Measurements from ENCODE around the gene FRMD7. TPM values are rescaled to one million over a fixed set of nuclear protein-coding genes. Genes with fewer than 3 reads are reported as not detected.
"Not testable (repeated sequence)": the region's sequence is repeated elsewhere in the genome, so short reads cannot be mapped to it uniquely, and the experiment has no call there.

The FRMD7 gene, protein sequence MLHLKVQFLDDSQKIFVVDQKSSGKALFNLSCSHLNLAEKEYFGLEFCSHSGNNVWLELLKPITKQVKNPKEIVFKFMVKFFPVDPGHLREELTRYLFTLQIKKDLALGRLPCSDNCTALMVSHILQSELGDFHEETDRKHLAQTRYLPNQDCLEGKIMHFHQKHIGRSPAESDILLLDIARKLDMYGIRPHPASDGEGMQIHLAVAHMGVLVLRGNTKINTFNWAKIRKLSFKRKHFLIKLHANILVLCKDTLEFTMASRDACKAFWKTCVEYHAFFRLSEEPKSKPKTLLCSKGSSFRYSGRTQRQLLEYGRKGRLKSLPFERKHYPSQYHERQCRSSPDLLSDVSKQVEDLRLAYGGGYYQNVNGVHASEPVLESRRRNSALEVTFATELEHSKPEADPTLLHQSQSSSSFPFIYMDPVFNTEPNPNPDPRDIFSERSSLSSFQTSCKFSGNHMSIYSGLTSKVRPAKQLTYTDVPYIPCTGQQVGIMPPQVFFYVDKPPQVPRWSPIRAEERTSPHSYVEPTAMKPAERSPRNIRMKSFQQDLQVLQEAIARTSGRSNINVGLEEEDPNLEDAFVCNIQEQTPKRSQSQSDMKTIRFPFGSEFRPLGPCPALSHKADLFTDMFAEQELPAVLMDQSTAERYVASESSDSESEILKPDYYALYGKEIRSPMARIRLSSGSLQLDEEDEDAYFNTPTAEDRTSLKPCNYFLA
- polyA plus RNA-seq: not detected
- long read RNA-seq, donor 1: 0 reads
- long read RNA-seq, donor 2: 0 reads
- long read RNA-seq, donor 3: 0 reads
- long read RNA-seq, donor 4: 0 reads
- long read RNA-seq, donor 5: 0 reads
- long read RNA-seq, donor 6: 0 reads
- long read RNA-seq, donor 7: 0 reads
- long read RNA-seq, donor 8: 0 reads
- long read RNA-seq, donor 9: 0 reads
- long read RNA-seq, donor 10: 0 reads

DNA sequence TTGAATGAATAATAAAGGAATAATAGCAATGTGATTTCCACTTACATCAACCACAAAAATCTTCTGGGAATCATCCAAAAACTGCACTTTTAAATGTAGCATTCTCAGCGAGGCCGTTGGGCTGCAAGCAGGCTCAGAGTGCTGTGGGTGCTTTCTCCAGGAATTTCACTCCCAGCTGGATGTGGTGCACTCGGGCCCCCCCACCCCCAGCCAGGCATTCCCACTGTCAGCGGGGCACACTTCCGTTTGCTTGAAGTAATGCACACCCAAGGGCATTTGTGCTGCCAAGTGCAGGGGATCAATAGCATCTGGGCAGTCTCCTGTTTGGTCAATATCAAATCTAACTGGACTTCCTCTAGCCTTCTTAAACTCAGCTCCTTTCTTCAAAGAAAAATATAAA, at the start of gene FRMD7:
FRMD7 (minus strand) TSS at position 278 of the 400 bp plus-strand sequence; CDS start at position 102, 176 bp downstream.
- FAIRE-seq (no peak), DNase-seq (no peak)
- Histone ChIP-seq H3K9me3 (ENCODE audit: control insufficient read depth in 2 of 2, insufficient read depth in 1 of 2, low read depth in 1 of 2, low read length in 1 of 2) (no peaks in the 10 kb centered on the region), H3K27ac (ENCODE audit: low read depth in 1 of 3, low read length in 2 of 3) (no peak within 1 kb of the TSS), H3K4me1 (ENCODE audit: control insufficient read depth in 3 of 3, insufficient read depth in 2 of 3, low read depth in 1 of 3, low read length in 2 of 3) (no peaks in the 10 kb centered on the region), H3K27me3 (ENCODE audit: control insufficient read depth in 3 of 3, insufficient read depth in 3 of 3, low read length in 3 of 3) (no peaks in the 10 kb centered on the region), H3K36me3 (ENCODE audit: control insufficient read depth in 3 of 3, insufficient read depth in 2 of 3, low read depth in 1 of 3, low read length in 3 of 3) (no peaks in the 10 kb centered on the region), H3K4me3 (ENCODE audit: low read depth in 1 of 3, low read length in 3 of 3) (no peak within 1 kb of the TSS)
- WGBS, 3 donors: 30 to 40% (median 31%) methylated on average over 5 of the region's 5 CpGs

DNA sequence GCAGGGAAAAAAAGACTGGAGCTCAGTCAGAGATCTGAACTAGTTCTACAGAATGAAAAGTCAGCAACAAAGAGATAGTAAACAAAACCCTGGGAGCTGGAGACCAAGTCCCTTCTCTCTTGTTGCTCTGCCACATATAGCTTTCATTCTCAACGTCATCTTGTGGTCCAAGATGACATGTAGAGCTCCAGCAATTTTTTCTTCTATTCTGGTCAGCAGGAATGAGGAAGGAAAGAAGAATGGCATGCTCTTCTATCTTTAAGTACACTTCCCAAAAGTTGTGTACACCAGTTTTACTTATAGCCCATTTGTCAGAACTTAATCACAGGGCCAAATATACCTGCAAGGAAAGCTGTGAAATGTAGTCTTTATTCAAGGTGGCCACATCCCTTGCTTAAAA, 45.8 kb upstream of the FRMD7 start:
- no peak for FAIRE-seq
- no peaks in the 10 kb centered on the region for H3K36me3 ChIP-seq (ENCODE audit: control insufficient read depth in 3 of 3, insufficient read depth in 2 of 3, low read depth in 1 of 3, low read length in 3 of 3)
- 50 to 61% (median 55%) methylated on average over 1 of the region's 1 CpG for WGBS, 3 donors

GRCh38 chrX:132171881-132172280, 44.1 kb upstream of the FRMD7 start:
- WGBS, 3 donors: 80 to 86% (median 84%) methylated on average over 3 of the region's 3 CpGs
- no peaks in the 10 kb centered on the region for H3K4me1 ChIP-seq (ENCODE audit: control insufficient read depth in 3 of 3, insufficient read depth in 2 of 3, low read depth in 1 of 3, low read length in 2 of 3)

More for the DNA sequence above, 45.8 kb upstream of the FRMD7 start:
- Histone ChIP-seq H3K4me3 (ENCODE audit: low read depth in 1 of 3, low read length in 3 of 3) (no peak overlapping the region), H3K4me1 (ENCODE audit: control insufficient read depth in 3 of 3, insufficient read depth in 2 of 3, low read depth in 1 of 3, low read length in 2 of 3) (no peaks in the 10 kb centered on the region), H3K9me3 (ENCODE audit: control insufficient read depth in 2 of 2, insufficient read depth in 1 of 2, low read depth in 1 of 2, low read length in 1 of 2) (no peaks in the 10 kb centered on the region), H3K27me3 (ENCODE audit: control insufficient read depth in 3 of 3, insufficient read depth in 3 of 3, low read length in 3 of 3) (no peaks in the 10 kb centered on the region), H3K27ac (ENCODE audit: low read depth in 1 of 3, low read length in 2 of 3) (no peak overlapping the region)
- DNase-seq: no peak

DNA sequence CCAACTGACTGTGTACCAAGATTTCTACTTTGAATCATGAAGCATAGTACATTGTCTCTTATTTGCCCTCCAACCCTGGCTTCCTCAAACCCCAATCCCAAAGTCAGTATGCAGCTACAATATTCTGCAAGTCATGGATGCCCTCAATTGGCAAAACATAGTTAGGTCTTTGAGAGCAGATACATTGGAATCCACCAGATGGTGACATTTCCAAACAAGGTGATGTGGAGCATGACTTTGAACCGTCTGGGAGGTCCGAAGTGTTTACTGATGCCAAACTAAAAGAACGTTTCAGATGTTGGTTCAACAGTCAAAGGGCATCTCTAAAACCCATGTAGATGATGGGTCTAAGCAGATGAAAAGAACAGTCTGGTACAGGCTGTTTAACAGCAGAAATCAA, 43.7 kb upstream of the FRMD7 start:
- H3K4me3 ChIP-seq (ENCODE audit: low read depth in 1 of 3, low read length in 3 of 3): no peak overlapping the region
- FAIRE-seq (no peak), DNase-seq (peak; percentile 1 to 9)

More at GRCh38 chrX:132171881-132172280, 44.1 kb upstream of the FRMD7 start:
- no peak for DNase-seq
- FAIRE-seq: no peak
- no peak overlapping the region for H3K4me3 ChIP-seq (ENCODE audit: low read depth in 1 of 3, low read length in 3 of 3)
- H3K9me3 ChIP-seq (ENCODE audit: control insufficient read depth in 2 of 2, insufficient read depth in 1 of 2, low read depth in 1 of 2, low read length in 1 of 2): no peaks in the 10 kb centered on the region
- no peaks in the 10 kb centered on the region for H3K27me3 ChIP-seq (ENCODE audit: control insufficient read depth in 3 of 3, insufficient read depth in 3 of 3, low read length in 3 of 3)
- H3K27ac ChIP-seq (ENCODE audit: low read depth in 1 of 3, low read length in 2 of 3): no peak overlapping the region
- no peaks in the 10 kb centered on the region for H3K36me3 ChIP-seq (ENCODE audit: control insufficient read depth in 3 of 3, insufficient read depth in 2 of 3, low read depth in 1 of 3, low read length in 3 of 3)

GRCh38 chrX:132169554-132169953, 41.7 kb upstream of the FRMD7 start:
- Histone ChIP-seq H3K27me3 (ENCODE audit: control insufficient read depth in 3 of 3, insufficient read depth in 3 of 3, low read length in 3 of 3) (no peaks in the 10 kb centered on the region), H3K9me3 (ENCODE audit: control insufficient read depth in 2 of 2, insufficient read depth in 1 of 2, low read depth in 1 of 2, low read length in 1 of 2) (no peaks in the 10 kb centered on the region), H3K36me3 (ENCODE audit: control insufficient read depth in 3 of 3, insufficient read depth in 2 of 3, low read depth in 1 of 3, low read length in 3 of 3) (no peaks in the 10 kb centered on the region), H3K27ac (ENCODE audit: low read depth in 1 of 3, low read length in 2 of 3) (no peak overlapping the region), H3K4me3 (ENCODE audit: low read depth in 1 of 3, low read length in 3 of 3) (no peak overlapping the region), H3K4me1 (ENCODE audit: control insufficient read depth in 3 of 3, insufficient read depth in 2 of 3, low read depth in 1 of 3, low read length in 2 of 3) (no peaks in the 10 kb centered on the region)
- DNase-seq (no peak), FAIRE-seq (no peak)
- WGBS, 3 donors: 46 to 63% (median 51%) methylated on average over 3 of the region's 3 CpGs

More for the DNA sequence above, 43.7 kb upstream of the FRMD7 start:
- no peaks in the 10 kb centered on the region for H3K9me3 ChIP-seq (ENCODE audit: control insufficient read depth in 2 of 2, insufficient read depth in 1 of 2, low read depth in 1 of 2, low read length in 1 of 2)
- no peak overlapping the region for H3K27ac ChIP-seq (ENCODE audit: low read depth in 1 of 3, low read length in 2 of 3)
- no peaks in the 10 kb centered on the region for H3K4me1 ChIP-seq (ENCODE audit: control insufficient read depth in 3 of 3, insufficient read depth in 2 of 3, low read depth in 1 of 3, low read length in 2 of 3)
- H3K36me3 ChIP-seq (ENCODE audit: control insufficient read depth in 3 of 3, insufficient read depth in 2 of 3, low read depth in 1 of 3, low read length in 3 of 3): no peaks in the 10 kb centered on the region
- no peaks in the 10 kb centered on the region for H3K27me3 ChIP-seq (ENCODE audit: control insufficient read depth in 3 of 3, insufficient read depth in 3 of 3, low read length in 3 of 3)
- WGBS, 3 donors: 28 to 56% (median 47%) methylated on average over 3 of the region's 3 CpGs

- no peak for FAIRE-seq
- no peaks in the 10 kb centered on the region for H3K36me3 ChIP-seq (ENCODE audit: control insufficient read depth in 3 of 3, insufficient read depth in 2 of 3, low read depth in 1 of 3, low read length in 3 of 3)
- no peak overlapping the region for H3K27ac ChIP-seq (ENCODE audit: low read depth in 1 of 3, low read length in 2 of 3)
- H3K4me3 ChIP-seq (ENCODE audit: low read depth in 1 of 3, low read length in 3 of 3): no peak overlapping the region
- no peaks in the 10 kb centered on the region for H3K9me3 ChIP-seq (ENCODE audit: control insufficient read depth in 2 of 2, insufficient read depth in 1 of 2, low read depth in 1 of 2, low read length in 1 of 2)
- H3K4me1 ChIP-seq (ENCODE audit: control insufficient read depth in 3 of 3, insufficient read depth in 2 of 3, low read depth in 1 of 3, low read length in 2 of 3): no peaks in the 10 kb centered on the region
- H3K27me3 ChIP-seq (ENCODE audit: control insufficient read depth in 3 of 3, insufficient read depth in 3 of 3, low read length in 3 of 3): no peaks in the 10 kb centered on the region
- DNase-seq: no peak
These were observed 37.8 kb upstream of the FRMD7 start for GRCh38 chrX:132165651-132166050.

- Histone ChIP-seq H3K27me3 (ENCODE audit: control insufficient read depth in 3 of 3, insufficient read depth in 3 of 3, low read length in 3 of 3) (no peaks in the 10 kb centered on the region), H3K4me3 (ENCODE audit: low read depth in 1 of 3, low read length in 3 of 3) (no peak overlapping the region), H3K4me1 (ENCODE audit: control insufficient read depth in 3 of 3, insufficient read depth in 2 of 3, low read depth in 1 of 3, low read length in 2 of 3) (no peaks in the 10 kb centered on the region), H3K36me3 (ENCODE audit: control insufficient read depth in 3 of 3, insufficient read depth in 2 of 3, low read depth in 1 of 3, low read length in 3 of 3) (no peaks in the 10 kb centered on the region), H3K27ac (ENCODE audit: low read depth in 1 of 3, low read length in 2 of 3) (no peak overlapping the region), H3K9me3 (ENCODE audit: control insufficient read depth in 2 of 2, insufficient read depth in 1 of 2, low read depth in 1 of 2, low read length in 1 of 2) (no peaks in the 10 kb centered on the region)
- DNase-seq (no peak), FAIRE-seq (no peak)
These were observed 37.2 kb upstream of the FRMD7 start for GRCh38 chrX:132165005-132165404.

- H3K4me3 ChIP-seq (ENCODE audit: low read depth in 1 of 3, low read length in 3 of 3); H3K36me3 ChIP-seq (ENCODE audit: control insufficient read depth in 3 of 3, insufficient read depth in 2 of 3, low read depth in 1 of 3, low read length in 3 of 3); DNase-seq; H3K9me3 ChIP-seq (ENCODE audit: control insufficient read depth in 2 of 2, insufficient read depth in 1 of 2, low read depth in 1 of 2, low read length in 1 of 2); H3K27ac ChIP-seq (ENCODE audit: low read depth in 1 of 3, low read length in 2 of 3); H3K4me1 ChIP-seq (ENCODE audit: control insufficient read depth in 3 of 3, insufficient read depth in 2 of 3, low read depth in 1 of 3, low read length in 2 of 3); H3K27me3 ChIP-seq (ENCODE audit: control insufficient read depth in 3 of 3, insufficient read depth in 3 of 3, low read length in 3 of 3); FAIRE-seq: not testable (repeated sequence)
- 76 to 91% (median 85%) methylated on average over 3 of the region's 3 CpGs for WGBS, 3 donors
These were observed 35.3 kb upstream of the FRMD7 start for GRCh38 chrX:132163094-132163493.
